Karpas-422 (cell line): ENCODE data around the gene OXCT1. TPM values are rescaled to one million over a fixed set of nuclear protein-coding genes. Genes with fewer than 3 reads are reported as not detected.

Experiments used
- DNase-seq: peaks from one replicate; pipeline ENCODE4 v3.0.0-alpha.2; 2015
- H2AFZ ChIP-seq: fragments of 200-600 bp; sonication (generic); 2 replicates; pipeline ENCODE4 v1.6.1; 2014; ENCODE audit warnings: antibody characterized with exemption, low read length, mixed read lengths
- H3K27ac ChIP-seq: fragments of 200-600 bp; sonication (generic); 2 replicates; pipeline ENCODE4 v1.5.1; 2014; ENCODE audit warnings: mild to moderate bottlenecking, low read length, moderate library complexity
- H3K27me3 ChIP-seq: fragments of 200-600 bp; sonication (generic); 2 replicates; pipeline ENCODE4 v1.6.1; 2014; ENCODE audit warnings: low read length, mixed read lengths
- H3K36me3 ChIP-seq: fragments of 200-600 bp; sonication (generic); 2 replicates; pipeline ENCODE4 v1.6.1; 2014; ENCODE audit warnings: low read length, mixed read lengths; ENCODE audit not compliant: insufficient read depth
- H3K4me1 ChIP-seq: fragments of 200-600 bp; sonication (generic); 2 replicates; pipeline ENCODE4 v1.6.1; 2014; ENCODE audit warnings: mild to moderate bottlenecking, low read length, mixed read lengths
- H3K4me2 ChIP-seq: fragments of 200-600 bp; sonication (generic); 2 replicates; pipeline ENCODE4 v1.6.1; 2014; ENCODE audit warnings: low read length, low read depth, mild to moderate bottlenecking; ENCODE audit not compliant: poor library complexity, severe bottlenecking
- H3K4me3 ChIP-seq: fragments of 200-600 bp; sonication (generic); 2 replicates; pipeline ENCODE4 v1.5.1; 2014; ENCODE audit warnings: mild to moderate bottlenecking, antibody characterized with exemption, low read length, mixed read lengths
- H3K79me2 ChIP-seq: fragments of 200-600 bp; sonication (generic); 2 replicates; pipeline ENCODE4 v1.6.1; 2014; ENCODE audit warnings: mild to moderate bottlenecking, low read length, mixed read lengths
- H3K9ac ChIP-seq: fragments of 200-600 bp; sonication (generic); 2 replicates; pipeline ENCODE4 v1.6.0; 2014; ENCODE audit warnings: low read length
- H3K9me2 ChIP-seq: fragments of 200-600 bp; sonication (generic), shearing (Covaris generic); replicated peaks from 2 replicates; pipeline ENCODE4 v1.6.0; 2014; ENCODE audit warnings: mild to moderate bottlenecking, low read length, moderate library complexity; ENCODE audit not compliant: insufficient read depth
- H3K9me3 ChIP-seq: fragments of 300-700, 200-600 bp; sonication (generic); 2 replicates; pipeline ENCODE4 v1.6.1; 2014; ENCODE audit warnings: low read length, mixed read lengths
- H4K20me1 ChIP-seq: fragments of 200-600 bp; sonication (generic); 2 replicates; pipeline ENCODE4 v1.6.1; 2014; ENCODE audit warnings: mild to moderate bottlenecking, antibody characterized with exemption, low read length, low read depth; ENCODE audit not compliant: insufficient read depth
- total RNA-seq: library from RNA; depleted of rRNA; stranded (reverse); fragments of >200 nt; shearing (Covaris generic); gene quantifications from 2 replicates; pipeline ENCODE4 v1.2.3, GENCODE V29; 2014; ENCODE audit warnings: low replicate concordance

OXCT1 gene
- total RNA-seq, 1 experiment from 2014 or later: 62.8 TPM

DNA sequence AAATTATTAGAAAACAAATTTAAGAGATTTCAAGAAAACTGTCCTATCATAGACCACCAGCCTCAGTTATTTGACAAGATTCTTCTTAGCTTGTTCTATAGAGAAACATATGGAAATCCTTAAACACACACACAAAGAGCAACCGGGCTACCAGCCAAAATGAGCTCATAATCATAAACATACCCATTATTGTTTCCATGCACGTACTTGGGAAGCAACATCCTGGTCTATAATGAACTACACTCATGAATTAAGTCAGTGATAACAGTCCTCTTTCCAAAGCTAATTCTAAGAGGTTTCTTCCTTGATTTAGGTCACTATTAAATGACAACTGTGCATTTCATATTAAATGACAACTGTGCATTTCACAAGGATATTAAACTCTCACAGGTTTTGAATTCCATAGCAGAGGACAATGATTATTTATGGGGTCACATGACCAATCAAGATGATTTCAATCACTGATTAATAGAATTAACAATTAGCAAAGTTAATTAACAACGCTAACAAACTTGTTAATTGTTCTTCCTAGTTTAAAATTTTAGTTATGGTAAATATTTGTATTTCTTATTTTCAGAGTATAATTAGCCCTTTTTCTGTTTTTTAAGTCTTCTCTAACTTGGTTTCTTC is 77.0 kb downstream of the OXCT1 start:
- Histone ChIP-seq H3K36me3 (peaks cover 36% of the 10 kb centered on the region; the same call in 1 of the 2 replicates), H3K9me3 (no peaks in the 10 kb centered on the region), H3K9me2 (no peaks in the 10 kb centered on the region), H3K27me3 (no peaks in the 10 kb centered on the region), H2AFZ (no peak overlapping the region), H3K4me3 (no peak overlapping the region), H3K4me2 (no peak overlapping the region), H3K79me2 (peaks cover 42% of the 10 kb centered on the region), H3K9ac (no peak overlapping the region), H3K4me1 (no peaks in the 10 kb centered on the region), H4K20me1 (no peaks in the 10 kb centered on the region), H3K27ac (no peak overlapping the region)
- no peak for DNase-seq

DNA sequence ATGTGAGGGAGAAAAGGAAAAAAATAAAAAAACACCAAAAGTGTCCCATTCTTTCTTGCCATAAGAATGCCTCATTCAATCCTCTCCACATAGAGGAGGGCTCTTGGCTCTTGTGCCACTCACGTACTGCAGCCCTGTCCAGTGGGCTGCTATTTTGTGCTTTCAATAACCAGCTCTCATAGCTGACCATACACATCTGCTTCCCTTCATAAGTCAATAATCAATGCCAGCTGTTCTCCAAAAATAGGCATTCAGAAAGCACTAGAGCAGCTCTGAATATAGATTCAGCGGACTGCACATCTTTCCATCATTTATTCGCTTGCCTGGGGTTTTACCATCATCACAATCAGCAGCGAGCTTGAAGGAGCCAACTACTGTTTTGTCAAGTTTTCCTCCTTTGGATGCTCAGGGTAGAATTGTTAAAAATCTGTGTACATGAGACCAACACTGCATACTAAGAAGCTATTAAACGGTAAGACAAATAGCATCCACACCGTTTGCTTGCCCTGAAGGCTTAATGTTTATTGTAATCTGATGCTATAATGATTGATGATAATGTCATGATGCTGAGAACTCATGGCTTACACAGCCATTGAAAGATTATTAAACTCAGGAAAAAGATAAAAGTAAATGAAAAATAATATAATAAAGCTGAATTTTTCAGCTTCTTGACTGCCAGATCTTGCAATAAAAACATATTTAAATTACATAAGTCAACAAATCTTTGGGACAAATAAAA is 80.0 kb downstream of the OXCT1 start:
- Histone ChIP-seq H3K4me2 (no peak overlapping the region), H3K27ac (no peak overlapping the region), H3K4me3 (no peak overlapping the region), H3K27me3 (no peaks in the 10 kb centered on the region), H3K9ac (no peak overlapping the region), H3K4me1 (no peaks in the 10 kb centered on the region), H4K20me1 (no peaks in the 10 kb centered on the region), H3K36me3 (peaks cover 39% of the 10 kb centered on the region), H3K79me2 (peaks cover 58% of the 10 kb centered on the region), H3K9me2 (no peaks in the 10 kb centered on the region), H2AFZ (no peak overlapping the region), H3K9me3 (no peaks in the 10 kb centered on the region)
- DNase-seq: no peak

DNA sequence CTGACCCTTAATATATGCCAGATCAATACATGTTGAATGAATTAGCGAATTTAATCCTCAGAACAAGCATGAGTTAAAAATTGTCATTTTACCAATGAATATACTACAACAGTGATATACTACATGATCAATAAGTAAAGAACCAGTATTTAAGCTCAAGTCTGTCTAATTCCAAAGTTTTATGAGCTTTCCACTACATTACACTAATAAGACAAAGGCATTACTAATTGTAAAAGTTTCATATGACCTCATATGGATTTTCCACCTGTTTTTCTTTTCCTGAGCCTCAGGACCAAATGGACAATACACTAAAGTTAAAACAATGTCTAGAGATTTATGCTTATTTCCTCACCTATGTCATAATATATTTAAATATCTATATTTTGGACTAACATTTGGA is 80.8 kb downstream of the OXCT1 start:
- no peaks in the 10 kb centered on the region for H3K9me3 ChIP-seq
- H4K20me1 ChIP-seq: no peaks in the 10 kb centered on the region
- no peak for DNase-seq
- H3K4me3 ChIP-seq: no peak overlapping the region
- H3K36me3 ChIP-seq: peaks cover 43% of the 10 kb centered on the region
- H3K4me1 ChIP-seq: no peaks in the 10 kb centered on the region
- H3K79me2 ChIP-seq: peaks cover 65% of the 10 kb centered on the region
- H3K9me2 ChIP-seq: no peaks in the 10 kb centered on the region
- H3K27me3 ChIP-seq: no peaks in the 10 kb centered on the region
- no peak overlapping the region for H2AFZ ChIP-seq
- no peak overlapping the region for H3K9ac ChIP-seq
- H3K4me2 ChIP-seq: no peak overlapping the region
- no peak overlapping the region for H3K27ac ChIP-seq

DNA sequence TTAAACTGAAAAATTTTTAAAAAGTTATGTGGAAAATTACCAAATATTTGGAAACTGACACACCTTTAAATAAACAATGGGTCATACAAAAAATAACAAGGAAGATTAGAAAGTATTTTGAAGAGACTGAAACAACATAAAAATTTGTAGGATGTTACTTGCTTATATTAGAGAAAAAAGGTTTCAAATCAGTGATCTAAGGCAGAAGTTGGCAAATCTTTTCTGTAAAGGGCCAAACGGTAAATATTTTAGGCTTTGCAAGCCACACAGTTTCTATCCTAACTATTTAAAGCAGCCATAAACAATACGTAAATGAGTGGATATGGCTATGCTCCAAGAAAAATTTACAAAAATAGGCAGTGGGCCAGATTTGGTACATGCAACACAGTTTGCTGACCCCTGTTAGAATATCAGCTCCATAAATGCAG is 81.3 kb downstream of the OXCT1 start:
- peaks cover 44% of the 10 kb centered on the region for H3K36me3 ChIP-seq
- H3K27me3 ChIP-seq: no peaks in the 10 kb centered on the region
- no peaks in the 10 kb centered on the region for H3K9me3 ChIP-seq
- no peaks in the 10 kb centered on the region for H3K9me2 ChIP-seq
- H3K4me1 ChIP-seq: no peaks in the 10 kb centered on the region
- no peak for DNase-seq
- no peak overlapping the region for H3K27ac ChIP-seq
- no peak overlapping the region for H2AFZ ChIP-seq
- H4K20me1 ChIP-seq: no peaks in the 10 kb centered on the region
- H3K4me2 ChIP-seq: no peak overlapping the region
- H3K9ac ChIP-seq: no peak overlapping the region
- no peak overlapping the region for H3K4me3 ChIP-seq
- H3K79me2 ChIP-seq: peaks cover 67% of the 10 kb centered on the region

DNA sequence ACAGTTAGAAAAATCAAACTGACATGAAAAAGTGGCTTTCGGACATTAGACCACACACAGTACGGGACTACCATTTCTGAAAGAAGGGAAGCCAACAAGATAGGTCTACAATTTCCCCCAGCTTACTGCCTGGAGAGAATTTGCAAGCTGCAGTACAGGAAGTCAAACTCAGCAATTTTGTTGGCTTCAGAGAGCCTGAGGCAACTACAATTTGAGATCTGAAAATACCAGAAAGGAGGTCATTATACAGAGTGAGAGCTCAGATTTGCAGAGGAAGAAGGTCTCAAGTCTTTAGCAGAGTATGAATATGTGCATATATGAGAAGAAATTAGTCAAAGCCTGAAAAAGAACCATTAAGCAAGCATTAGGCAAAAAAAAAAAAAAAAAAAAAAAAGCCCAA is 83.0 kb downstream of the OXCT1 start:
- no peaks in the 10 kb centered on the region for H4K20me1 ChIP-seq
- DNase-seq: no peak
- peaks cover 40% of the 10 kb centered on the region for H3K36me3 ChIP-seq
- H3K79me2 ChIP-seq: peaks cover 66% of the 10 kb centered on the region
- H3K27ac ChIP-seq: no peak overlapping the region
- no peaks in the 10 kb centered on the region for H3K4me1 ChIP-seq
- no peaks in the 10 kb centered on the region for H3K9me3 ChIP-seq
- H3K9ac ChIP-seq: no peak overlapping the region
- no peak overlapping the region for H2AFZ ChIP-seq
- H3K4me2 ChIP-seq: no peak overlapping the region
- no peaks in the 10 kb centered on the region for H3K9me2 ChIP-seq
- no peak overlapping the region for H3K4me3 ChIP-seq
- H3K27me3 ChIP-seq: no peaks in the 10 kb centered on the region

DNA sequence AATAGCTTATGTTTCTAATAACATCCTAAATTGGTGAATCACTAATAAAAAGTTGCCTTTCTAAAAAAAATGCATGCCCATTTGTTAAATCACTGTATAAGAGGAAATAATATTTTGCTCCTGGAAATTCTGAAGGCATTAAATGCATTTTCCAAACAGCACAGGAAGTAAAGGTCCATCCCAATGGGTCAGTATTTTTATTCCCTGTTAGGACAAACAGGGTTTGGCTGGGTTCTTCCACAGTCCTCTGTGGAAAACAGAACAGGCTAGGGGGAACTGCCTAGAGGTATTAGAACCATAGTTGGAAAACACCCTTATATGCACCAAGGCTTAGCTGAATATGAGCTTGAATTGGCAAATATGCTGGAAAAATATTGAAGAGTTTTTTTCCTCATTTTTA is 85.2 kb downstream of the OXCT1 start:
- Histone ChIP-seq H3K4me3 (no peak overlapping the region), H3K9me3 (no peaks in the 10 kb centered on the region), H2AFZ (no peak overlapping the region), H3K4me1 (no peaks in the 10 kb centered on the region), H3K27me3 (no peaks in the 10 kb centered on the region), H3K9ac (no peak overlapping the region), H3K9me2 (no peaks in the 10 kb centered on the region), H3K36me3 (peaks cover 37% of the 10 kb centered on the region), H3K27ac (no peak overlapping the region), H3K79me2 (peaks cover 56% of the 10 kb centered on the region), H3K4me2 (no peak overlapping the region), H4K20me1 (no peaks in the 10 kb centered on the region)
- DNase-seq: no peak

DNA sequence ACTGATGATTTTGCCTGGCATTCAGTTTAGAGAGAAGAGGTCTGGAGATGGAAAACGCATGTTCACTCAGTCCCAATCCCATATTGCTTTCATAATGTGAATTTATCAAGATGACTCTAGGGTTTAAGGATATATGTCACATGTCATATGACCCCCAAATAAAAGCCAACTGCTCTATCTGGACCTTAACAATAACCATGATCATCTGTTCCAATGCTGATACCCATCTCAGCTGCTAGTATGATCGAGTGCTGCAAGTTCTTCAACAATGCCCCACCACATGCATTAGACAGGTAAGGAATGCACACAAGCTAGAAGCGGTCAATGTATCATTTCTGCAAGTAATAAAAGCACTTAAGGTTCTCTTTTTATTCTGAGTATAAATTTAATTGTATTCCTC is 91.8 kb downstream of the OXCT1 start:
- H3K4me1 ChIP-seq: no peaks in the 10 kb centered on the region
- H3K4me3 ChIP-seq: no peak overlapping the region
- H3K4me2 ChIP-seq: no peak overlapping the region
- peaks cover 3% of the 10 kb centered on the region; the same call in 1 of the 2 replicates for H3K36me3 ChIP-seq
- no peaks in the 10 kb centered on the region for H3K27me3 ChIP-seq
- peaks cover 22% of the 10 kb centered on the region for H3K79me2 ChIP-seq
- no peaks in the 10 kb centered on the region for H3K9me2 ChIP-seq
- no peak overlapping the region for H2AFZ ChIP-seq
- H3K27ac ChIP-seq: no peak overlapping the region
- no peak overlapping the region for H3K9ac ChIP-seq
- no peaks in the 10 kb centered on the region for H4K20me1 ChIP-seq
- no peaks in the 10 kb centered on the region for H3K9me3 ChIP-seq
- no peak for DNase-seq

DNA sequence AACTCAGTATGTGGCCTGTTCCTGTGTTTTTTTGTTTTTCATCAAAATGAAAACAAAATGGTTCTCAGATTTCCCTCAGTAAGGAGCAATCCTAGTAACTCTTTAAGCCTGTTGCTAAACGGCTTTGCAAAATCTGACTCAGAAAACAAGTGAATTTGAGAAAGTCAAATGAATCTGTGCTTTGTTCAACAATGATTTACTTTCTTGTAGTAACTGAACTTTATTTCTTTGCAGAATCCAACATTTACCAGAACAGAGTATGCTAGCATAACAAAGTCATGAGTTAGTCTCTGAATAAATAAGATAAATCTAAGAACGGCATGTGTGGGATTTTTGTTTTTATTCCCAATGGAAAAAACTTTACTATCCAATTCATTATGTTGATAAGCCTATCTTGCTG is 93.8 kb downstream of the OXCT1 start:
- Histone ChIP-seq H3K79me2 (peaks cover 34% of the 10 kb centered on the region), H3K9ac (no peak overlapping the region), H4K20me1 (no peaks in the 10 kb centered on the region), H3K36me3 (peaks cover 3% of the 10 kb centered on the region; the same call in 1 of the 2 replicates), H3K4me3 (no peak overlapping the region), H3K27ac (no peak overlapping the region), H3K9me3 (no peaks in the 10 kb centered on the region), H3K9me2 (no peaks in the 10 kb centered on the region), H3K4me1 (peaks cover 1% of the 10 kb centered on the region; the same call in 1 of the 2 replicates), H3K27me3 (no peaks in the 10 kb centered on the region), H2AFZ (no peak overlapping the region), H3K4me2 (no peak overlapping the region)
- DNase-seq: no peak
